T-cell (primary cell): ENCODE data around the gene GANAB. TPM values are rescaled to one million over a fixed set of nuclear protein-coding genes. Genes with fewer than 3 reads are reported as not detected.
A peak's percentile ranks its signal among the peaks of the same experiment; 100 is the strongest.
"Not testable (repeated sequence)": the region's sequence is repeated elsewhere in the genome, so short reads cannot be mapped to it uniquely, and the experiment has no call there.

Experiments used
- ATAC-seq, 4 experiments: fragments of 200-7000 bp in 3 of 4; fragments of 150-1000 bp in 1 of 4; cut with Tn5 transposase; replicated peaks in 1 of 4; 1 replicate in 3 of 4; 2 replicates in 1 of 4; pipeline ENCODE4 v1.10.0; 2021; ENCODE audit warnings: moderate library complexity in 3 of 4, mild to moderate bottlenecking in 2 of 4, moderate number of reproducible peaks in 1 of 4
- CTCF ChIA-PET, 2 donors: fragments of 300-600 bp; sonication (Branson Sonifier 250); formaldehyde crosslinking; loops; one replicate each; lab custom pipeline; 2022; ENCODE audit warnings: antibody characterized with exemption in 2 of 2; lab: Charles Lee
- POLR2A ChIA-PET, 2 donors: fragments of 300-600 bp; sonication (Branson Sonifier 250); formaldehyde crosslinking; loops; one replicate each; lab custom pipeline; 2022; ENCODE audit warnings: antibody characterized with exemption in 2 of 2; lab: Charles Lee
- DNase-seq, 35 experiments: peaks; one replicate each; pipeline versions ENCODE4 v3.0.0 to v3.0.0-alpha.2; 2013 to 2023
- H3K27ac ChIP-seq: one replicate; pipeline ENCODE4 v1.5.1; 2013; ENCODE audit warnings: low read length
- H3K27me3 ChIP-seq, 2 experiments: replicated peaks in 1 of 2; 1 replicate in 1 of 2; 2 replicates in 1 of 2; pipeline versions ENCODE4 v1.6.1 to v1.7.0; 2013; ENCODE audit warnings: low read length in 1 of 2, mixed read lengths in 1 of 2; ENCODE audit not compliant: control insufficient read depth in 2 of 2, insufficient read depth in 2 of 2; ENCODE audit errors: extremely low read depth in 1 of 2
- H3K36me3 ChIP-seq, 2 donors: 1 replicate in 1 of 2; 2 replicates in 1 of 2; pipeline versions ENCODE4 v1.6.1 to v1.7.0; 2013; ENCODE audit warnings: low read length in 1 of 2; ENCODE audit not compliant: control insufficient read depth in 2 of 2, insufficient read depth in 1 of 2; ENCODE audit errors: extremely low read depth in 1 of 2
- H3K4me1 ChIP-seq, 2 experiments: 1 replicate in 1 of 2; 2 replicates in 1 of 2; pipeline versions ENCODE4 v1.6.1 to v1.7.0; 2013; ENCODE audit warnings: low read length in 2 of 2, mixed read lengths in 1 of 2; ENCODE audit not compliant: insufficient read depth in 2 of 2, control insufficient read depth in 1 of 2; ENCODE audit errors: extremely low read depth in 1 of 2
- H3K4me3 ChIP-seq, 2 donors: 1 replicate in 1 of 2; 2 replicates in 1 of 2; pipeline versions ENCODE4 v1.5.1 to v1.7.0; 2013; ENCODE audit warnings: mild to moderate bottlenecking in 2 of 2, low read length in 1 of 2, moderate library complexity in 1 of 2; ENCODE audit not compliant: control insufficient read depth in 1 of 2; ENCODE audit errors: extremely low read depth in 1 of 2
- H3K9me3 ChIP-seq: 2 replicates; pipeline ENCODE4 v1.7.0; 2013
- H3K27ac Mint-ChIP-seq, 2 donors: one replicate each; pipeline ENCODE4 v1.8.0; 2020 to 2021; ENCODE audit warnings: mild to moderate bottlenecking in 2 of 2, mixed read lengths in 2 of 2
- H3K27me3 Mint-ChIP-seq, 2 donors: one replicate each; pipeline ENCODE4 v1.8.0; 2021 to 2022; ENCODE audit warnings: mixed read lengths in 2 of 2
- H3K36me3 Mint-ChIP-seq: one replicate; pipeline ENCODE4 v1.8.0; 2021; ENCODE audit warnings: mixed read lengths
- H3K4me1 Mint-ChIP-seq, 3 donors: one replicate each; pipeline ENCODE4 v1.8.0; 2020 to 2022; ENCODE audit warnings: mixed read lengths in 3 of 3, mild to moderate bottlenecking in 1 of 3
- H3K4me3 Mint-ChIP-seq, 3 donors: one replicate each; pipeline ENCODE4 v1.8.0; 2020 to 2022; ENCODE audit warnings: mild to moderate bottlenecking in 3 of 3, mixed read lengths in 3 of 3, moderate library complexity in 3 of 3
- H3K9me3 Mint-ChIP-seq, 3 donors: one replicate each; pipeline ENCODE4 v1.8.0; 2020 to 2022; ENCODE audit warnings: mixed read lengths in 3 of 3
- WGBS: methylation state at CpG from one replicate; pipeline ENCODE4 v1.1.5; 2013; ENCODE audit warnings: missing lambda C conversion rate; ENCODE audit not compliant: insufficient coverage; 5-methylcytosine and 5-hydroxymethylcytosine counted together
- total RNA-seq, 35 experiments: library from RNA in 6 of 35; stranded (reverse) in 6 of 35; fragments of 120-200 nt in 1 of 35; gene quantifications; one replicate each; pipeline versions ENCODE4 v1.2.1 to v1.2.4 and lab custom pipeline; 2013 to 2026

The GANAB gene
- total RNA-seq (100 to 1,000 TPM; 216 to 278 (median 257) TPM), total RNA-seq (lab: John Stamatoyannopoulos, UW) (85.8 to 298 (median 209) reads per million in 29 experiments)
- total RNA-seq (2013) = 133 TPM

DNA sequence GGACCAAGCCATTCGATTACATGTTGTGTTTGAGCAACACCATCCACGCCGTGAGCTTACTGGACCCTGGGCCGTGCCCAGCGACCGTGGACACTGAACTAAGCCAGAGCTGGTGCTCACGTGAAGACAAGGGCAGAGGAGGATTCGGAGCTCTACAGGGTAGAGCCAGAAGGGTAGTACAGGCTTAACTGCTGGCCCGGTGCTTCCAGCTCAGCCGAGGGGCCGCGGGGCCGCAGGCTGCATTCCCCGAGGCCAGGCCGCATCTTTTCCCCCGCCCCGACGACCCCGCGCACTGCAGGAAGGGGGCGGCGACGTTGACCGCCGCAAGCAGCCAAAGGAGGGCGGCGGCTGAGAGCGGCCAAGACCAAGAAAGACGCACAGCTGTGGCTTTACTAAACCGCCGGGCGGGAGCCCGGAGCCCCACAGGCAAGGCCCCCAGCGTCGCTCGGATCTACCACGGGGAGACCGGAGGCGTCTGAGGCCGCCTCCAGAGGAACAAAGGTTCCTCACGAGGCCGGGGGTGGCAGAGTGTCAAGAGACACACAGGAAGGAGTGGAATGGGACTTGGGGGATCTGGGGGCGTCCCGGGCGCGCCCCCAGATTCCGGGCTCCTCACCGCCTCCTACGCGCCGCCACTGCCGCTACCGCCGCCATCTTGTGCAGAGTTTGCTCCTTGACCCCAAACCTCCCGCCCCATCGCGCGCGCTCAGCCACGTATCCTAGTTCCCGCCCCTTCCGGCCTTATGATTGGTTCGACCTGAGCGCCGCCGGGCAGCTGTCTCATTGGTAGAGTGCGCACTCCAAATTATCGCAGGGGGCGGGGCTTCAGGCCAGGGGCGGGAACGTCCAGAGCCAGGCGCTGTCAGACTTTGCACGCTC, at the start of gene GANAB:
GANAB (minus strand) TSS at position 668 of the 879 bp plus-strand sequence; CDS start at position 654, 14 bp downstream.
- POLR2A ChIA-PET = interaction anchor here (0.6 to 2.4 kb wide), 7 partner anchors 9 to 83 kb away, joined by 3 to 34 read pairs (median 5); partner anchors contain the start of genes C11orf98 (in 2 of the 2), CSKMT (in 2 of the 2) and EEF1G (in 1 of the 2)
- Mint-ChIP-seq H3K27ac (peak within 1 kb of the TSS; percentile 93 to 96), H3K4me3 (peak within 1 kb of the TSS; percentile 95 to 98 (median 97)), H3K36me3 (peaks cover 7% of the 10 kb centered on the region), H3K27me3 (no peaks in the 10 kb centered on the region), H3K9me3 (no peaks in the 10 kb centered on the region), H3K4me1 (peaks cover 27 to 39% (median 36%) of the 10 kb centered on the region in 3 donors)
- DNase-seq = peak; percentile 96 to 100 (median 99)
- peak; percentile 98 to 99 (median 98) for ATAC-seq
- Histone ChIP-seq H3K27ac (peak within 1 kb of the TSS; percentile 94), H3K4me1 (peaks cover 11 to 47% of the 10 kb centered on the region in 2 experiments), H3K27me3 (no peaks in the 10 kb centered on the region), H3K4me3 (peak within 1 kb of the TSS; percentile 95 to 100), H3K36me3 (peaks cover 9 to 38% of the 10 kb centered on the region in 2 donors), H3K9me3 (no peaks in the 10 kb centered on the region)
- WGBS = under 1% methylated on average over 62 of the region's 73 CpGs
- CTCF ChIA-PET = interaction anchor here (0.6 to 1.7 kb wide), 5 partner anchors 19 to 257 kb away, joined by 3 to 7 read pairs (median 4); partner anchors contain the start of genes C11orf98 (in 1 of the 2) and CSKMT (in 1 of the 2)

DNA sequence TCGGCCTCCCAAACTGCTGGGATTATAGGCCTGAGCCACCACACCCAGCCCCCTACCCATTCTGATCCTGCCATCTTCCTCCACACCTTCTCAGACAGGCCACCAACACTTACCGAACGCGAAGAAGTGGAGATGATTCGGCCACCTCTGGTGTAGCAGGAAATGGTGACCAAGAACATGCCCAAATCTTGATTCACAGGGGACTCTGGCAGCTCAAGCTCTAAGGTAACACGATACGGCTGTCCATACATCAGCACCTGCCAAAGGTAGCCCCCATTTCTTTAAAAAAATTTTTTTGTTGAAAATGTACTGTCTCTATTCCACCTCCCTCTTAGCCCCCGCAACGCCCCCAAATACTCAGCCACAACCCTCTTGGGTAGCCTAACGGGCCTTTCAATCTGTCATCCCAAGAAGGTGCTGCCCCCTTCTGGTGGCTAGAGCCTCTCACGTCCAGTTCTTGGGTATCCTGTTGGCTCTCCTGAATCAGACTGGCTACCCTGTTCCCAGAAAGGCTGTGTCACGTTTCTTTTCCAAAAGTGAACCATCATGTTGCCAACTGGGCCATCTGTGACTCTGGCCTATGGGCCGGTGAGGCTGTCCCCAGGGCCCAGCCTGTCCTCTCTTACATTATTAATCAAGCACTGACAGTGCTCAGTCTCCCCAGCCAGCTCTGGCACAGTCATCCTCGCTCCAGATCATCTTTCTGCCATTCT, 48.2 kb upstream of the GANAB start:
- no peaks in the 10 kb centered on the region for H3K27me3 Mint-ChIP-seq
- peaks cover 18 to 26% of the 10 kb centered on the region in 2 donors for H3K36me3 ChIP-seq
- DNase-seq = peak; percentile 45 to 90 (median 70)
- H3K27me3 ChIP-seq = no peaks in the 10 kb centered on the region
- ChIA-PET CTCF (interaction anchor here (0.6 to 2.4 kb wide), 13 partner anchors 11 to 270 kb away, joined by 3 to 24 read pairs (median 4); partner anchors contain the start of genes B3GAT3 (in 1 of the 2), TUT1 (in 1 of the 2) and UQCC3 (in 1 of the 2)), POLR2A (interaction anchor here (0.5 to 0.6 kb wide), 2 partner anchors 30 to 135 kb away, joined by 3 to 5 read pairs; no protein-coding TSS in a partner anchor)
- peak overlapping the region; percentile 11 to 23 for H3K27ac Mint-ChIP-seq
- no peaks in the 10 kb centered on the region for H3K9me3 ChIP-seq
- no peaks in the 10 kb centered on the region for H3K9me3 Mint-ChIP-seq
- peaks cover 20% of the 10 kb centered on the region for H3K36me3 Mint-ChIP-seq
- 50% methylated on average over 9 of the region's 14 CpGs for WGBS
- peaks cover 5 to 7% (median 5%) of the 10 kb centered on the region in 3 donors for H3K4me1 Mint-ChIP-seq
- H3K27ac ChIP-seq = no peak overlapping the region
- no peak overlapping the region for H3K4me3 Mint-ChIP-seq
- ATAC-seq = peak; percentile 68 to 91 (median 88)
- H3K4me3 ChIP-seq = no peak overlapping the region
- peaks cover 0 to 8% of the 10 kb centered on the region in 2 experiments for H3K4me1 ChIP-seq

DNA sequence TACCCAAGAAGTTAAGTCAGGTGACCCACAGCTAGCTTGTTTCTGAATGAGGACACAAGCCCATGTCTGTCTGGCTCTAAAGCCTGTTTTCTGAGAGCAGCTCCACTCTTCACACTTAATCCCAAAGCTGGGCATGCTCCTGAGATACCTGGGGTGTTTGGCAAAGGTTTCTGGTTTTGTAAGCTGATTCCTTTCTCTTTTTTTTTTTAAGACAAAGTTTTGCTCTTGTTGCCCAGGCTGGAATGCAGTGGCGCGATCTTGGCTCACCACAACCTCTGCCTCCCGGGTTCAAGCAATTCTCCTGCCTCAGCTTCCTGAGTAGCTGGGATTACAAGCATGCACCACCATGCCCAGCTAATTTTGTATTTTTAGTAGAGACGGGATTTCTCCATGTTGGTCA, 47.2 kb upstream of the GANAB start:
- not testable (repeated sequence) for H3K27ac ChIP-seq, H3K9me3 Mint-ChIP-seq, H3K27ac Mint-ChIP-seq, DNase-seq, H3K27me3 Mint-ChIP-seq, H3K27me3 ChIP-seq, H3K4me3 Mint-ChIP-seq, H3K4me1 ChIP-seq, H3K4me1 Mint-ChIP-seq, H3K4me3 ChIP-seq, ATAC-seq, H3K9me3 ChIP-seq
- WGBS = 100% methylated on average over 1 of the region's 4 CpGs
- CTCF ChIA-PET = interaction anchor here (0.6 to 2.4 kb wide), 7 partner anchors 13 to 269 kb away, joined by 3 to 24 read pairs (median 6); partner anchors contain the start of genes TUT1 (in 1 of the 2) and UQCC3 (in 1 of the 2)
- H3K36me3 Mint-ChIP-seq = peaks cover 24% of the 10 kb centered on the region
- H3K36me3 ChIP-seq = peaks cover 18 to 27% of the 10 kb centered on the region in 2 donors
- POLR2A ChIA-PET = interaction anchor here in 1 of 2 donors (0.6 to 0.8 kb wide), 2 partner anchors 23 to 146 kb away, joined by 3 to 5 read pairs; no protein-coding TSS in a partner anchor

DNA sequence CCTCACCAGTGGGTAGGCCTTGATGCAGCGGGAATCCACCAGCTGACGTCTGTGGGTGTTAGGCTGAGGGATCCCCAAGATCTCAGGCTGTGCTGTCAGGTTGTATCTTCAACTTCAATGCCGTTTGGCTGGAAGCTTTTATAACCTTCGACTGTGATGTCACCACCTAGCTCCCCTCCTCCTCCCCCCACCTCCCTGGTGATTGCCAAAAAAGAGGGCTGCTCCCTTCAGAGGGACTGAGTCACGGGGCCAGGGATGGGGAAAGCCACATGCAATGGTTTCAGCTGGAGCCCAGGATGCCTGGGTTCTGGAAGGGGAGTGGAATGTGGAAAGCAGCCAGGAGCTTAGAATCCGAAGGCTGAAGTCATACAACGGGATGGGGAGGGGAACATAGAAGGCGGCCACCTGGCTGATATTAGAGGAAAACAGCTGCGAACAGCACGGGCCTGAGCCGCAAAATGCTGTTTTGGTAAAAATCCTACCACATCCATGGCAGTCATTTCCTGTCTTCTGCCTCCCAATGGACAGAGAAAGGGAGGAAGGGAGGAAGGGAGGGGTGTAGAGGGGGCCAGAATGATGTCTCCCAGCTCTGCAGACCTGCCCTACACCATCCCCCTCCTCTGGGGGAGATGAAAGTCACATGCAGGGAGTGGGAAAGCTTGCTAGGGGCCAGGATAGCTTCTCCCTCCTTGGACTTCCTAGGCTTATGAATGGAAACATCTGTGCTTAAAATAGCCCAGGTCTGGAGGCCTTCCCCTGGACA, 43.2 kb upstream of the GANAB start, which contains the start of gene LRRN4CL:
LRRN4CL (minus strand) TSS at position 110 of the 763 bp plus-strand sequence. CDS start 1,022 bp downstream, outside the sequence.
- H3K36me3 ChIP-seq = peaks cover 18 to 27% of the 10 kb centered on the region in 2 donors
- ATAC-seq (no peak), DNase-seq (no peak)
- Mint-ChIP-seq H3K4me3 (no peak within 1 kb of the TSS), H3K27ac (no peak within 1 kb of the TSS), H3K4me1 (peaks cover under 1 to 3% (median under 1%) of the 10 kb centered on the region in 3 donors), H3K9me3 (no peaks in the 10 kb centered on the region), H3K36me3 (peaks cover 26% of the 10 kb centered on the region), H3K27me3 (peaks cover 5 to 9% of the 10 kb centered on the region in 2 donors)
- peaks cover 2 to 17% of the 10 kb centered on the region in 2 experiments for H3K27me3 ChIP-seq
- peaks cover 0 to 9% of the 10 kb centered on the region in 2 experiments for H3K4me1 ChIP-seq
- WGBS = no CpG with 5 or more reads among the region's 11 CpGs
- H3K4me3 ChIP-seq = no peak within 1 kb of the TSS
- no peaks in the 10 kb centered on the region for H3K9me3 ChIP-seq
- POLR2A ChIA-PET = interaction anchor here (0.5 to 1.0 kb wide), 3 partner anchors 16 to 247 kb away, joined by 3 to 4 read pairs (median 3); partner anchors contain the start of genes C11orf98 (in 1 of the 2) and CSKMT (in 1 of the 2)
- CTCF ChIA-PET = interaction anchor here in 1 of 2 donors (0.6 kb wide), 1 partner anchor 15 kb away, joined by 5 read pairs; no protein-coding TSS in a partner anchor
- H3K27ac ChIP-seq = no peak within 1 kb of the TSS

DNA sequence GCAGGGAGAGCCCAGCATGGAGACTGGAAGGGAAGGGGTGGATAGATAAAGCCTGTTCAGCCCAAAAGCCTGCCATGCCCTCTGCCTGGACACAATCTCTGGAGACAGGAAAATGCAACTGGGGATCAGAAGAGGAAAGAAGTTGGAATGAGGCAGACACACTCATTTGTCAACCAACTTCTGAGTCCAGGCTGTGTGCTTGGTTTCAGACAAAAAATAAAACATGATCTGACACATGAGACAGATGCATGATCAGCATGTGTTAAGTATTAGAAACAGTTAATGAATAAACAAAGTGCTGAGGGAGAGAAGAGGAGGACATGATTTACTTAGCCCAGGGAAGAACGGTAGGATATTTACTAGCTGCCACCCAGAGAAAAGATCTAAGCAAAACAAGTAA, 42.1 kb upstream of the GANAB start:
- Mint-ChIP-seq H3K4me3 (no peak overlapping the region), H3K36me3 (peaks cover 26% of the 10 kb centered on the region), H3K4me1 (no peaks in the 10 kb centered on the region), H3K27ac (no peak overlapping the region), H3K9me3 (no peaks in the 10 kb centered on the region), H3K27me3 (peaks cover 5 to 9% of the 10 kb centered on the region in 2 donors)
- Histone ChIP-seq H3K27ac (no peak overlapping the region), H3K27me3 (peaks cover 2 to 17% of the 10 kb centered on the region in 2 experiments), H3K9me3 (no peaks in the 10 kb centered on the region), H3K36me3 (peaks cover 17 to 27% of the 10 kb centered on the region in 2 donors), H3K4me3 (no peak overlapping the region), H3K4me1 (peaks cover 0 to 6% of the 10 kb centered on the region in 2 experiments)
- CTCF ChIA-PET = interaction anchor here in 1 of 2 donors (0.6 kb wide), 1 partner anchor 12 kb away, joined by 3 read pairs; no protein-coding TSS in a partner anchor
- DNase-seq (no peak), ATAC-seq (no peak)
- POLR2A ChIA-PET = no interaction called here
- 100% methylated on average over 1 of the region's 1 CpG for WGBS
